ENCODE data around the gene FOXL2NB.

DNA sequence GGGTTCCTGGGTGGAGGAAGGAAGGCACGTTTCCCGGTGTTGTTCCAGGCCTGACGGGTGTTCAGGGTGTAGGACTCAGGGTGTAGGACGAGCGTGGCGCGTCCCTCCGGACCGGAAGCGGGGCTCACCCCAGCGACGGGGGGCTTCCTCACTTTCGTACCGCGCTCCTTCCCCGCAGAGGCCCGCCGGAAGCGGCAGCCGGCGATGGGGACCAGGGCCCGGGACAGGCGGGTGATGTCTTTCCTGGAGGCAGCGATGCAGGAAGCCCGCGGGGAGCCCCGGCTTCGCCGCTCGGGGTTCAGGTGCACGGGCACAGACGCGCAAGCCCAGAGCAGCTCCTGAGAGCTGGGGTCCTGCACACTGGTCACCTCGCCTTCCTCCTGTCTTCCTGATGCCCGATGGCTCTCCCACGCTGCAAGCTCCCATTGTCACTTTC, 13.4 kb downstream of the FOXL2NB start:
- TF ChIP-seq, protein P1, sequence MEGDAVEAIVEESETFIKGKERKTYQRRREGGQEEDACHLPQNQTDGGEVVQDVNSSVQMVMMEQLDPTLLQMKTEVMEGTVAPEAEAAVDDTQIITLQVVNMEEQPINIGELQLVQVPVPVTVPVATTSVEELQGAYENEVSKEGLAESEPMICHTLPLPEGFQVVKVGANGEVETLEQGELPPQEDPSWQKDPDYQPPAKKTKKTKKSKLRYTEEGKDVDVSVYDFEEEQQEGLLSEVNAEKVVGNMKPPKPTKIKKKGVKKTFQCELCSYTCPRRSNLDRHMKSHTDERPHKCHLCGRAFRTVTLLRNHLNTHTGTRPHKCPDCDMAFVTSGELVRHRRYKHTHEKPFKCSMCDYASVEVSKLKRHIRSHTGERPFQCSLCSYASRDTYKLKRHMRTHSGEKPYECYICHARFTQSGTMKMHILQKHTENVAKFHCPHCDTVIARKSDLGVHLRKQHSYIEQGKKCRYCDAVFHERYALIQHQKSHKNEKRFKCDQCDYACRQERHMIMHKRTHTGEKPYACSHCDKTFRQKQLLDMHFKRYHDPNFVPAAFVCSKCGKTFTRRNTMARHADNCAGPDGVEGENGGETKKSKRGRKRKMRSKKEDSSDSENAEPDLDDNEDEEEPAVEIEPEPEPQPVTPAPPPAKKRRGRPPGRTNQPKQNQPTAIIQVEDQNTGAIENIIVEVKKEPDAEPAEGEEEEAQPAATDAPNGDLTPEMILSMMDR (IDR thresholded peaks at IDR 0.05 in 2 of 3, conservative IDR thresholded peaks at IDR 0.05 in 1 of 3; ENCODE audit: control insufficient read depth in 2 of 3, extremely low read depth in 1 of 3, insufficient read depth in 1 of 3, low read depth in 3 of 3, low read length in 3 of 3), result no peak
- no peak for TF ChIP-seq DPF2 (IDR thresholded peaks at IDR 0.05)
- no peak for TF ChIP-seq CHD1 (IDR thresholded peaks at IDR 0.05; ENCODE audit: low read depth, low read length)
- no peak for TF ChIP-seq CEBPB (IDR thresholded peaks at IDR 0.05; ENCODE audit: borderline replicate concordance in 1 of 2, low read depth in 2 of 2, low read length in 2 of 2)
- TF ChIP-seq NFIC (IDR thresholded peaks at IDR 0.05; ENCODE audit: low read depth, low read length), result no peak
- no peak for TF ChIP-seq RAD51 (IDR thresholded peaks at IDR 0.05)
- TF ChIP-seq IKZF1 (conservative IDR thresholded peaks at IDR 0.05), result no peak
- no peak for TF ChIP-seq ZZZ3 (IDR thresholded peaks at IDR 0.05; ENCODE audit: control insufficient read depth, insufficient read length, low read depth)
- TF ChIP-seq, protein P2, sequence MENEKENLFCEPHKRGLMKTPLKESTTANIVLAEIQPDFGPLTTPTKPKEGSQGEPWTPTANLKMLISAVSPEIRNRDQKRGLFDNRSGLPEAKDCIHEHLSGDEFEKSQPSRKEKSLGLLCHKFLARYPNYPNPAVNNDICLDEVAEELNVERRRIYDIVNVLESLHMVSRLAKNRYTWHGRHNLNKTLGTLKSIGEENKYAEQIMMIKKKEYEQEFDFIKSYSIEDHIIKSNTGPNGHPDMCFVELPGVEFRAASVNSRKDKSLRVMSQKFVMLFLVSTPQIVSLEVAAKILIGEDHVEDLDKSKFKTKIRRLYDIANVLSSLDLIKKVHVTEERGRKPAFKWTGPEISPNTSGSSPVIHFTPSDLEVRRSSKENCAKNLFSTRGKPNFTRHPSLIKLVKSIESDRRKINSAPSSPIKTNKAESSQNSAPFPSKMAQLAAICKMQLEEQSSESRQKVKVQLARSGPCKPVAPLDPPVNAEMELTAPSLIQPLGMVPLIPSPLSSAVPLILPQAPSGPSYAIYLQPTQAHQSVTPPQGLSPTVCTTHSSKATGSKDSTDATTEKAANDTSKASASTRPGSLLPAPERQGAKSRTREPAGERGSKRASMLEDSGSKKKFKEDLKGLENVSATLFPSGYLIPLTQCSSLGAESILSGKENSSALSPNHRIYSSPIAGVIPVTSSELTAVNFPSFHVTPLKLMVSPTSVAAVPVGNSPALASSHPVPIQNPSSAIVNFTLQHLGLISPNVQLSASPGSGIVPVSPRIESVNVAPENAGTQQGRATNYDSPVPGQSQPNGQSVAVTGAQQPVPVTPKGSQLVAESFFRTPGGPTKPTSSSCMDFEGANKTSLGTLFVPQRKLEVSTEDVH (IDR thresholded peaks at IDR 0.05; ENCODE audit: low read depth, partially characterized antibody), result no peak
- TF ChIP-seq E4F1 (IDR thresholded peaks at IDR 0.05; ENCODE audit: borderline replicate concordance, partially characterized antibody), result no peak
- TF ChIP-seq MAX (IDR thresholded peaks at IDR 0.05; ENCODE audit: low read depth, low read length), result no peak
- TF ChIP-seq SMAD1 (IDR thresholded peaks at IDR 0.05; ENCODE audit: low read depth, partially characterized antibody), result no peak
- TF ChIP-seq POLR2A (IDR thresholded peaks at IDR 0.05; ENCODE audit: low read depth, low read length), result no peak
- TF ChIP-seq SPI1 (IDR thresholded peaks at IDR 0.05; ENCODE audit: borderline replicate concordance, insufficient read depth, low read depth, low read length), result no peak
